WERI-Rb-1 (cell line): ENCODE data around the gene NDUFA12.

Experiments
- DNase-seq: peaks from one replicate; pipeline ENCODE4 v3.0.0-alpha.2; 2020
- H3K27ac ChIP-seq: fragments of 250-450 bp; sonication (Bioruptor Pico); 2 replicates; pipeline ENCODE4 v1.5.1; 2020; ENCODE audit warnings: mild to moderate bottlenecking, moderate library complexity
- H3K27me3 ChIP-seq: fragments of 250-450 bp; sonication (Bioruptor Pico); 2 replicates; pipeline ENCODE4 v1.5.1; 2021; ENCODE audit warnings: mild to moderate bottlenecking, low read depth, moderate library complexity; ENCODE audit not compliant: insufficient read depth, severe bottlenecking
- H3K36me3 ChIP-seq: fragments of 250-450 bp; sonication (Bioruptor Pico); 2 replicates; pipeline ENCODE4 v1.5.1; 2020; ENCODE audit warnings: mild to moderate bottlenecking, moderate library complexity
- H3K4me3 ChIP-seq: 2 replicates; pipeline ENCODE4 v1.5.1; 2011; ENCODE audit warnings: low read depth, mild to moderate bottlenecking, control low read depth, low read length
- H3K9me3 ChIP-seq: fragments of 250-450 bp; sonication (Bioruptor Pico); 2 replicates; pipeline ENCODE4 v1.5.1; 2021; ENCODE audit warnings: mild to moderate bottlenecking, moderate library complexity; ENCODE audit not compliant: severe bottlenecking
- TF ChIP-seq, protein P1 (sequence below): IDR thresholded peaks from 2 replicates; pipeline ENCODE4 v1.5.1; 2011; ENCODE audit warnings: low read depth, mild to moderate bottlenecking, control low read depth, inconsistent platforms, low read length

Gene NDUFA12

GRCh38 chr12:95003213-95003920, at the start of gene NDUFA12:
TSS of gene NDUFA12 (minus strand) at chr12:95003697. CDS start at chr12:95003680, 17 bp downstream.
- Histone ChIP-seq H3K36me3 (peaks cover 23% of the 10 kb centered on the region), H3K27me3 (no peaks in the 10 kb centered on the region), H3K27ac (peak within 1 kb of the TSS; percentile 89), H3K9me3 (peaks cover 5% of the 10 kb centered on the region), H3K4me3 (peak within 1 kb of the TSS; percentile 91)
- TF ChIP-seq, protein P1, sequence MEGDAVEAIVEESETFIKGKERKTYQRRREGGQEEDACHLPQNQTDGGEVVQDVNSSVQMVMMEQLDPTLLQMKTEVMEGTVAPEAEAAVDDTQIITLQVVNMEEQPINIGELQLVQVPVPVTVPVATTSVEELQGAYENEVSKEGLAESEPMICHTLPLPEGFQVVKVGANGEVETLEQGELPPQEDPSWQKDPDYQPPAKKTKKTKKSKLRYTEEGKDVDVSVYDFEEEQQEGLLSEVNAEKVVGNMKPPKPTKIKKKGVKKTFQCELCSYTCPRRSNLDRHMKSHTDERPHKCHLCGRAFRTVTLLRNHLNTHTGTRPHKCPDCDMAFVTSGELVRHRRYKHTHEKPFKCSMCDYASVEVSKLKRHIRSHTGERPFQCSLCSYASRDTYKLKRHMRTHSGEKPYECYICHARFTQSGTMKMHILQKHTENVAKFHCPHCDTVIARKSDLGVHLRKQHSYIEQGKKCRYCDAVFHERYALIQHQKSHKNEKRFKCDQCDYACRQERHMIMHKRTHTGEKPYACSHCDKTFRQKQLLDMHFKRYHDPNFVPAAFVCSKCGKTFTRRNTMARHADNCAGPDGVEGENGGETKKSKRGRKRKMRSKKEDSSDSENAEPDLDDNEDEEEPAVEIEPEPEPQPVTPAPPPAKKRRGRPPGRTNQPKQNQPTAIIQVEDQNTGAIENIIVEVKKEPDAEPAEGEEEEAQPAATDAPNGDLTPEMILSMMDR, result no peak
- DNase-seq, result peak; percentile 97

- TF ChIP-seq, protein P1, result no peak
- Histone ChIP-seq H3K27me3 (no peaks in the 10 kb centered on the region), H3K9me3 (no peaks in the 10 kb centered on the region), H3K4me3 (no peak overlapping the region), H3K27ac (no peak overlapping the region), H3K36me3 (peaks cover 45% of the 10 kb centered on the region)
- no peak for DNase-seq
These were observed 47.7 kb upstream of the NDUFA12 start for GRCh38 chr12:95051241-95051640.

DNA sequence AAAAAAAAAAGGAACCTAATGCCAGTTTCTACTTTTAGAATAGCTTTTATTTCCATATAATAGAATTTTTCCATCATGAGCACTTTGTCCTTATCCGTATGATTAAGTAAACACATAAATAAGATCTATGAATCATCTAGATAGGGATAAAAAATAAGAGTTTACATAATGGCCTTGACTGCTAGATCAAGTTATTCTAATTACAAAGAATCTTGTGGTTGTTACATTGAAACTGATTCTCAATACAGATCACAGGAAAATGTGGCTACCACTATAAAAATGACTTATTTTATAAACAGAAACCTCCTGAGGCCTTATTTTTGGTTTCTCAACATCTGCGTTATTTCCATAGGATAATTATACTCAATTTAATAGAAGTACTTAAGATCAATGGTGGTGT, 34.4 kb upstream of the NDUFA12 start:
- Histone ChIP-seq H3K27me3 (no peaks in the 10 kb centered on the region), H3K36me3 (peaks cover 39% of the 10 kb centered on the region), H3K9me3 (no peaks in the 10 kb centered on the region), H3K27ac (no peak overlapping the region), H3K4me3 (no peak overlapping the region)
- DNase-seq, result no peak
- TF ChIP-seq, protein P1, result no peak

DNA sequence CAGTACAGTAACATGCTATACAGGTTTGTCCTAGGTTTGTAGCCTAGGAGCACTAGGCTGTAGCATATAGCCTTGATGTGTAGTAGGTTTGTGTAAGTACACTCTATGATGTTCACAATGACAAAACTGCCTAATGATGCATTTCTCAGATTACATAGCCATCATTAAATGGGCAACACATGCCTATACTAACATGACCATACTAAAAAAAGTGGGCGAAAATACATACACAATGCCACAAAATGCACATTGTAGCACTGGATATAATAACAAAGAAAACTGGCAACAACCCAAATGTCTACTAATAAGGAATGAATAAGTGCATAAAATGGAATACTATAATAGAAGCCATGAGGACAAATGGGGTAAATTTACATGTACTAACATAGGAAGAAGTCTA, 31.3 kb upstream of the NDUFA12 start:
- no peak overlapping the region for H3K4me3 ChIP-seq
- no peaks in the 10 kb centered on the region for H3K9me3 ChIP-seq
- TF ChIP-seq, protein P1, result no peak
- H3K27me3 ChIP-seq, result no peaks in the 10 kb centered on the region
- H3K27ac ChIP-seq, result no peak overlapping the region
- H3K36me3 ChIP-seq, result peaks cover 37% of the 10 kb centered on the region
- DNase-seq, result no peak

- no peak overlapping the region for H3K4me3 ChIP-seq
- TF ChIP-seq, protein P1, result no peak
- no peak overlapping the region for H3K27ac ChIP-seq
- H3K27me3 ChIP-seq, result no peaks in the 10 kb centered on the region
- peaks cover 19% of the 10 kb centered on the region; the same call in 1 of the 2 replicates for H3K36me3 ChIP-seq
- no peak for DNase-seq
- H3K9me3 ChIP-seq, result no peaks in the 10 kb centered on the region
These were observed 19.0 kb upstream of the NDUFA12 start for GRCh38 chr12:95022477-95022876.

- Histone ChIP-seq H3K27me3 (no peaks in the 10 kb centered on the region), H3K9me3 (no peaks in the 10 kb centered on the region), H3K36me3 (peaks cover 4% of the 10 kb centered on the region; the same call in 1 of the 2 replicates), H3K27ac (no peak overlapping the region), H3K4me3 (no peak overlapping the region)
- TF ChIP-seq, protein P1, result no peak
- DNase-seq, result no peak
These were observed 14.0 kb upstream of the NDUFA12 start for GRCh38 chr12:95017482-95017881.
